Vagina (tissue), 2 donors: Measurements from ENCODE around the gene KNL1.

Experiments used
- POLR2A ChIP-seq, 2 donors: fragments of 450-650 bp; IDR thresholded peaks; one replicate each; pipeline ENCODE4 v1.6.1; 2017; ENCODE audit warnings: antibody characterized with exemption in 2 of 2, mild to moderate bottlenecking in 2 of 2, moderate library complexity in 2 of 2
- POLR2AphosphoS5 ChIP-seq, 2 donors: sonication (generic); formaldehyde crosslinking; IDR thresholded peaks; one replicate each; pipeline ENCODE4 v1.9.0; 2017; ENCODE audit warnings: antibody characterized with exemption in 2 of 2, mild to moderate bottlenecking in 2 of 2, low read depth in 1 of 2; ENCODE audit not compliant: insufficient read depth in 1 of 2
- TF ChIP-seq, protein P1 (sequence below), 3 experiments: fragments of 450-650 bp in 2 of 3; fragments of 200-600 bp in 1 of 3; sonication (generic) in 1 of 3; IDR thresholded peaks; one replicate each; pipeline ENCODE4 v1.5.1; 2017 to 2019; ENCODE audit warnings: antibody characterized with exemption in 3 of 3, mild to moderate bottlenecking in 2 of 3, moderate library complexity in 2 of 3

- no peak for TF ChIP-seq POLR2AphosphoS5 (IDR thresholded peaks at IDR 0.05; ENCODE audit: insufficient read depth in 1 of 2, low read depth in 1 of 2)
- TF ChIP-seq, protein P1, sequence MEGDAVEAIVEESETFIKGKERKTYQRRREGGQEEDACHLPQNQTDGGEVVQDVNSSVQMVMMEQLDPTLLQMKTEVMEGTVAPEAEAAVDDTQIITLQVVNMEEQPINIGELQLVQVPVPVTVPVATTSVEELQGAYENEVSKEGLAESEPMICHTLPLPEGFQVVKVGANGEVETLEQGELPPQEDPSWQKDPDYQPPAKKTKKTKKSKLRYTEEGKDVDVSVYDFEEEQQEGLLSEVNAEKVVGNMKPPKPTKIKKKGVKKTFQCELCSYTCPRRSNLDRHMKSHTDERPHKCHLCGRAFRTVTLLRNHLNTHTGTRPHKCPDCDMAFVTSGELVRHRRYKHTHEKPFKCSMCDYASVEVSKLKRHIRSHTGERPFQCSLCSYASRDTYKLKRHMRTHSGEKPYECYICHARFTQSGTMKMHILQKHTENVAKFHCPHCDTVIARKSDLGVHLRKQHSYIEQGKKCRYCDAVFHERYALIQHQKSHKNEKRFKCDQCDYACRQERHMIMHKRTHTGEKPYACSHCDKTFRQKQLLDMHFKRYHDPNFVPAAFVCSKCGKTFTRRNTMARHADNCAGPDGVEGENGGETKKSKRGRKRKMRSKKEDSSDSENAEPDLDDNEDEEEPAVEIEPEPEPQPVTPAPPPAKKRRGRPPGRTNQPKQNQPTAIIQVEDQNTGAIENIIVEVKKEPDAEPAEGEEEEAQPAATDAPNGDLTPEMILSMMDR (IDR thresholded peaks at IDR 0.05), result no peak
- no peak for TF ChIP-seq POLR2A (IDR thresholded peaks at IDR 0.05)
Observed at GRCh38 chr15:40623361-40623760, 29.3 kb downstream of the KNL1 start.
